ENCODE results near the gene SUV39H1. TPM values are rescaled to one million over a fixed set of nuclear protein-coding genes. Genes with fewer than 3 reads are reported as not detected.

Gene SUV39H1
- total and polyA plus RNA-seq, 9 of the 15 experiments (the other 6 are each of a cell fraction or from before 2014, with no cell fraction given), result 4.7 to 34.7 (median 17.9) TPM

GRCh38 chrX:48696301-48696908 is at the start of gene SUV39H1 (continued):
- no peak for TF ChIP-seq ZNF124 (CRISPR knock-in tag; IDR thresholded peaks at IDR 0.05)
- no peak for TF ChIP-seq TSC22D4 (tag; IDR thresholded peaks at IDR 0.05)
- TF ChIP-seq, protein P1, sequence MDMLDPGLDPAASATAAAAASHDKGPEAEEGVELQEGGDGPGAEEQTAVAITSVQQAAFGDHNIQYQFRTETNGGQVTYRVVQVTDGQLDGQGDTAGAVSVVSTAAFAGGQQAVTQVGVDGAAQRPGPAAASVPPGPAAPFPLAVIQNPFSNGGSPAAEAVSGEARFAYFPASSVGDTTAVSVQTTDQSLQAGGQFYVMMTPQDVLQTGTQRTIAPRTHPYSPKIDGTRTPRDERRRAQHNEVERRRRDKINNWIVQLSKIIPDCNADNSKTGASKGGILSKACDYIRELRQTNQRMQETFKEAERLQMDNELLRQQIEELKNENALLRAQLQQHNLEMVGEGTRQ (CRISPR knock-in tag; IDR thresholded peaks at IDR 0.05), result no peak
- peak; percentile 82 for TF ChIP-seq MEIS2 (IDR thresholded peaks at IDR 0.05; ENCODE audit: partially characterized antibody)
- TF ChIP-seq U2AF2 (optimal IDR thresholded peaks at IDR 0.05; ENCODE audit: low read depth, low read length), result no peak
- TF ChIP-seq SMAD4 (CRISPR knock-in tag; conservative IDR thresholded peaks at IDR 0.05), result peak; percentile 87
- TF ChIP-seq SETDB1 (IDR thresholded peaks at IDR 0.05; ENCODE audit: low read length), result no peak
- no peak for TF ChIP-seq MECOM (CRISPR knock-in tag; IDR thresholded peaks at IDR 0.05)
- peak; percentile 86 to 88 for TF ChIP-seq NRF1 (conservative IDR thresholded peaks at IDR 0.05 in 1 of 2, IDR thresholded peaks at IDR 0.05 in 1 of 2)
- TF ChIP-seq BRD9 (IDR thresholded peaks at IDR 0.05; ENCODE audit: low read depth, partially characterized antibody), result no peak
- no peak for TF ChIP-seq SRSF9 (IDR thresholded peaks at IDR 0.05; ENCODE audit: borderline replicate concordance, low read depth, low read length)
- TF ChIP-seq SLC30A9 (CRISPR knock-in tag; IDR thresholded peaks at IDR 0.05), result no peak
- TF ChIP-seq DPF2 (IDR thresholded peaks at IDR 0.05), result peak; percentile 75
- TF ChIP-seq SMARCA4 (IDR thresholded peaks at IDR 0.05), result peak; percentile 68; the same call in 1 of the 2 replicates
- TF ChIP-seq SP2 (IDR thresholded peaks at IDR 0.05; ENCODE audit: extremely low read depth, low read depth, low read length, poor library complexity, severe bottlenecking), result no peak
- peak; percentile 86 for TF ChIP-seq CCNT2 (IDR thresholded peaks at IDR 0.05; ENCODE audit: borderline replicate concordance, extremely low read depth, insufficient read length, low read depth, low read length)
- TF ChIP-seq ZBTB8A (IDR thresholded peaks at IDR 0.05; ENCODE audit: partially characterized antibody), result no peak
- no peak for TF ChIP-seq HEY1 (CRISPR knock-in tag; IDR thresholded peaks at IDR 0.05; ENCODE audit: borderline replicate concordance)
- no peak for TF ChIP-seq CAMTA2 (CRISPR knock-in tag; conservative IDR thresholded peaks at IDR 0.05)
- TF ChIP-seq SAP30 (IDR thresholded peaks at IDR 0.05; ENCODE audit: borderline replicate concordance, insufficient read depth, low read depth, low read length, poor library complexity, severe bottlenecking), result peak; percentile 81
- peak; percentile 70 for TF ChIP-seq U2AF1 (optimal IDR thresholded peaks at IDR 0.05; ENCODE audit: low read depth, low read length)
- no peak for TF ChIP-seq HNRNPL (IDR thresholded peaks at IDR 0.05; ENCODE audit: low read depth, low read length)
- no peak for TF ChIP-seq ID3 (CRISPR knock-in tag; IDR thresholded peaks at IDR 0.05)
- TF ChIP-seq ID3 (tag; IDR thresholded peaks at IDR 0.05), result peak; percentile 59
- TF ChIP-seq FOXO4 (CRISPR knock-in tag; IDR thresholded peaks at IDR 0.05), result no peak
- no peak for TF ChIP-seq RBM34 (IDR thresholded peaks at IDR 0.05; ENCODE audit: borderline replicate concordance, insufficient read depth, low read length)

Measured in K562 (cell line).